K562 (cell line): Measurements from ENCODE around the gene REX1BD. TPM values are rescaled to one million over a fixed set of nuclear protein-coding genes. Genes with fewer than 3 reads are reported as not detected.

Experiments used
- ATF1 ChIP-seq, 2 experiments: fragments of 450-650 bp in 1 of 2; IDR thresholded peaks; 2 replicates each; pipeline ENCODE4 v1.6.1; 2016; ENCODE audit warnings: missing compliant biosample characterization in 1 of 2, missing genetic modification characterization in 1 of 2
- BACH1 ChIP-seq: fragments of 200-800 bp; sonication (Bioruptor generic); IDR thresholded peaks from 2 replicates; pipeline ENCODE4 v1.6.1; 2016; ENCODE audit warnings: missing genetic modification characterization, missing compliant biosample characterization
- CBFA2T2 ChIP-seq: fragments of 450-650 bp; conservative IDR thresholded peaks from 2 replicates; pipeline ENCODE4 v1.6.1; 2017; ENCODE audit warnings: mild to moderate bottlenecking
- ETV1 ChIP-seq: fragments of 450-650 bp; conservative IDR thresholded peaks from 2 replicates; pipeline ENCODE4 v1.6.1; 2016; ENCODE audit warnings: missing genetic modification characterization, control low read depth, low read depth, missing compliant biosample characterization
- FOXK1 ChIP-seq: sonication (generic); formaldehyde crosslinking; IDR thresholded peaks from 2 replicates; pipeline ENCODE4 v1.8.0; 2022; ENCODE audit warnings: missing genetic modification reagents, mild to moderate bottlenecking, borderline replicate concordance
- HIVEP1 ChIP-seq: fragments of 250-450 bp; sonication (Bioruptor Pico); IDR thresholded peaks from 2 replicates; pipeline ENCODE4 v1.4.0; 2020; ENCODE audit warnings: mild to moderate bottlenecking
- MIER1 ChIP-seq: fragments of 450-650 bp; IDR thresholded peaks from 2 replicates; pipeline ENCODE4 v1.6.1; 2016; ENCODE audit warnings: antibody characterized with exemption, mild to moderate bottlenecking, low read depth
- MTA1 ChIP-seq: fragments of 450-650 bp; IDR thresholded peaks from 2 replicates; pipeline ENCODE4 v1.6.1; 2017; ENCODE audit warnings: borderline replicate concordance
- NR0B1 ChIP-seq: fragments of 450-650 bp; IDR thresholded peaks from one replicate; pipeline ENCODE4 v1.6.1; 2018; ENCODE audit warnings: mild to moderate bottlenecking, moderate library complexity; ENCODE audit not compliant: partially characterized antibody
- POLR2G ChIP-seq: fragments of 200-400 bp; formaldehyde crosslinking; IDR thresholded peaks from 2 replicates; pipeline ENCODE4 v1.6.1; 2017; ENCODE audit warnings: low read depth, mild to moderate bottlenecking, antibody characterized with exemption, low read length, moderate library complexity
- POLR3G ChIP-seq: IDR thresholded peaks from 2 replicates; pipeline ENCODE4 v1.6.1; 2011; ENCODE audit not compliant: insufficient read length, insufficient replicate concordance; ENCODE audit errors: extremely low read depth
- PPARD ChIP-seq: fragments of 250-450 bp; sonication (Bioruptor Pico); IDR thresholded peaks from 2 replicates; pipeline ENCODE4 v1.8.0; 2022; ENCODE audit warnings: inconsistent platforms, mild to moderate bottlenecking, moderate library complexity
- PURB ChIP-seq: sonication (generic); formaldehyde crosslinking; IDR thresholded peaks from 2 replicates; pipeline ENCODE4 v1.9.0; 2021; ENCODE audit warnings: low read depth, mild to moderate bottlenecking, missing genetic modification reagents
- RAD51 ChIP-seq: fragments of 450-650 bp; IDR thresholded peaks from 2 replicates; pipeline ENCODE4 v1.7.1; 2016; ENCODE audit warnings: low read depth, mild to moderate bottlenecking, borderline replicate concordance
- RBBP5 ChIP-seq: fragments of 200-600 bp; sonication (generic); IDR thresholded peaks from 2 replicates; pipeline ENCODE4 v1.6.1; 2012; ENCODE audit warnings: borderline replicate concordance, mild to moderate bottlenecking, low read length, control low read depth, inconsistent platforms; ENCODE audit not compliant: insufficient read depth, poor library complexity, severe bottlenecking
- UBTF ChIP-seq, 2 experiments: IDR thresholded peaks; 2 replicates each; pipeline ENCODE4 v1.6.1; 2012; ENCODE audit warnings: improper control_type of control experiment in 2 of 2, low read depth in 2 of 2, low read length in 2 of 2, borderline replicate concordance in 1 of 2
- ZBTB5 ChIP-seq: fragments of 450-650 bp; IDR thresholded peaks from 2 replicates; pipeline ENCODE4 v1.6.1; 2017; ENCODE audit warnings: antibody characterized with exemption
- ZC3H8 ChIP-seq: fragments of 450-650 bp; IDR thresholded peaks from 2 replicates; pipeline ENCODE4 v1.6.1; 2017
- ZNF23 ChIP-seq: fragments of 250-450 bp; sonication (Bioruptor Pico); IDR thresholded peaks from 2 replicates; pipeline ENCODE4 v1.4.0; 2020; ENCODE audit warnings: mild to moderate bottlenecking
- ZNF408 ChIP-seq: fragments of 250-450 bp; sonication (Bioruptor Pico); IDR thresholded peaks from 2 replicates; pipeline ENCODE4 v1.4.0; 2020; ENCODE audit warnings: low read depth, mild to moderate bottlenecking, moderate library complexity
- ZNF696 ChIP-seq: fragments of 250-450 bp; sonication (Bioruptor Pico); conservative IDR thresholded peaks from 2 replicates; pipeline ENCODE4 v1.4.0; 2020; ENCODE audit warnings: mild to moderate bottlenecking, moderate library complexity
- ZNF77 ChIP-seq: fragments of 250-450 bp; sonication (Bioruptor Pico); IDR thresholded peaks from 2 replicates; pipeline ENCODE4 v1.5.0; 2020
- ZZZ3 ChIP-seq: fragments of 450-650 bp; IDR thresholded peaks from 2 replicates; pipeline ENCODE4 v1.6.1; 2016; ENCODE audit warnings: antibody characterized with exemption, mild to moderate bottlenecking, moderate library complexity
- polyA plus RNA-seq, 8 experiments: library from polyadenylated mRNA; depleted of rRNA in 4 of 8; stranded (reverse) in 5 of 8; unstranded in 3 of 8; fragments of >200 nt; fragmentation: Nextera tagmentation in 2 of 8; fragmentation: Illumina TruSeq in 1 of 8; extraction: Ambion mirVana in 2 of 8; extraction: Trizol in 1 of 8; gene quantifications; 2 replicates each; pipeline versions ENCODE4 v1.2.1 to v1.2.3, GENCODE V29; 2011 to 2014; ENCODE audit warnings: inconsistent platforms in 1 of 8, missing spikeins in 1 of 8
- total RNA-seq, 7 experiments: library from RNA; depleted of rRNA in 6 of 7; stranded (reverse); fragments of >200 nt in 6 of 7; fragmentation: Illumina TruSeq in 2 of 7; extraction: Trizol in 2 of 7; gene quantifications; 2 replicates each; pipeline versions ENCODE4 v1.2.1 to v1.2.3, GENCODE V29; 2011 to 2021; ENCODE audit warnings: low replicate concordance in 1 of 7

REX1BD gene
- total and polyA plus RNA-seq, 9 of the 15 experiments (the other 6 are each of a cell fraction or from before 2014, with no cell fraction given) = 1.9 to 136 (median 13.8) TPM

GRCh38 chr19:18590273-18591272 lies 2.0 kb downstream of the REX1BD start (continued):
- TF ChIP-seq ATF1 (CRISPR knock-in tag; IDR thresholded peaks at IDR 0.05) (0 out of 2 replicates have a peak, but pooled peaks have one; percentile 6), ATF1 (tag; IDR thresholded peaks at IDR 0.05) (peak; percentile 94), UBTF (IDR thresholded peaks at IDR 0.05; ENCODE audit: borderline replicate concordance in 1 of 2, low read depth in 2 of 2, low read length in 2 of 2) (0 out of 4 replicates have a peak, but pooled peaks of 1 of the 2 experiments have one; percentile 22), ZNF408 (CRISPR knock-in tag) (no peak), RBBP5 (no peak), ZNF696 (no peak), ZNF23 (CRISPR knock-in tag) (no peak), PPARD (no peak), POLR3G (no peak), PURB (CRISPR knock-in tag) (no peak), NR0B1 (no peak), BACH1 (tag) (no peak), MIER1 (no peak; the same call in 1 of the 2 replicates), POLR2G (peak; percentile 67), ZBTB5 (no peak), HIVEP1 (no peak), ETV1 (no peak), FOXK1 (CRISPR knock-in tag) (no peak), ZZZ3 (no peak), ZC3H8 (no peak), RAD51 (no peak), ZNF77 (CRISPR knock-in tag) (no peak), MTA1 (no peak; the same call in 1 of the 2 replicates), CBFA2T2 (no peak)
